Nasal cavity respiratory epithelium epithelial cell of viscerocranial mucosa (primary cell): ENCODE results near the gene PDCD7. TPM values are rescaled to one million over a fixed set of nuclear protein-coding genes. Genes with fewer than 3 reads are reported as not detected.

Experiments used
- total RNA-seq: library from RNA; depleted of rRNA; stranded (reverse); fragments of >200 nt; gene quantifications from 2 replicates; pipeline ENCODE4 v1.2.3, GENCODE V29; 2014

The PDCD7 gene, protein sequence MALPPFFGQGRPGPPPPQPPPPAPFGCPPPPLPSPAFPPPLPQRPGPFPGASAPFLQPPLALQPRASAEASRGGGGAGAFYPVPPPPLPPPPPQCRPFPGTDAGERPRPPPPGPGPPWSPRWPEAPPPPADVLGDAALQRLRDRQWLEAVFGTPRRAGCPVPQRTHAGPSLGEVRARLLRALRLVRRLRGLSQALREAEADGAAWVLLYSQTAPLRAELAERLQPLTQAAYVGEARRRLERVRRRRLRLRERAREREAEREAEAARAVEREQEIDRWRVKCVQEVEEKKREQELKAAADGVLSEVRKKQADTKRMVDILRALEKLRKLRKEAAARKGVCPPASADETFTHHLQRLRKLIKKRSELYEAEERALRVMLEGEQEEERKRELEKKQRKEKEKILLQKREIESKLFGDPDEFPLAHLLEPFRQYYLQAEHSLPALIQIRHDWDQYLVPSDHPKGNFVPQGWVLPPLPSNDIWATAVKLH
- 14.0 and 17.9 TPM in 2 replicates for total RNA-seq

DNA sequence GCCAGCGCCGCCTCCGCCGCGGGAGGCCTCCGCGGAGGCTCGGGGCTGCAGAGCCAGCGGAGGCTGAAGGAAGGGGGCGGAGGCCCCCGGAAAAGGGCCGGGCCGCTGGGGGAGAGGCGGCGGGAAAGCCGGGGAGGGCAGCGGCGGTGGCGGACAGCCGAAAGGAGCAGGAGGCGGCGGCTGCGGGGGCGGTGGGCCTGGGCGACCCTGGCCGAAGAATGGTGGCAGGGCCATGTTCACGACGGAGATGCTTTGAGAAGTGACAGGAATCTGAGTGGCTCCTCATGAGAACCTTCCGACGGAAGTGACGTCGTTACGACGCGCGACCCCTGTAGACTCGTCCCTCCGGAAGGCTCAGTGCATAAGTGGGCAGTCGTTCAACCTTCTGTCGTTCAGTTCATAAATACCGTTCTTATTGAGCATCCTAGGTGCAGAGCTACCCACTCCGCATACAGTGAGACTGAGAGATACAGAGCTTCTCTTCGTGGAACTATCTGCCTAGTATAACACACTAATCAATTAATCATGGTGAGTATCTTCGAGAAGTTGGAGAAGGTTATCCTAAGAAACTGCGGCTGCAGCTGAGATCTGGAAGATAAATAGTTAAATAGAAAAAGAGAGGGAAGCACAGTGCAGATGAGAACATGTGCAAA, at the start of gene PDCD7:
TSS of gene PDCD7 (minus strand) at position 261 of the 653 bp plus-strand sequence. CDS start at position 234, 27 bp downstream.

DNA sequence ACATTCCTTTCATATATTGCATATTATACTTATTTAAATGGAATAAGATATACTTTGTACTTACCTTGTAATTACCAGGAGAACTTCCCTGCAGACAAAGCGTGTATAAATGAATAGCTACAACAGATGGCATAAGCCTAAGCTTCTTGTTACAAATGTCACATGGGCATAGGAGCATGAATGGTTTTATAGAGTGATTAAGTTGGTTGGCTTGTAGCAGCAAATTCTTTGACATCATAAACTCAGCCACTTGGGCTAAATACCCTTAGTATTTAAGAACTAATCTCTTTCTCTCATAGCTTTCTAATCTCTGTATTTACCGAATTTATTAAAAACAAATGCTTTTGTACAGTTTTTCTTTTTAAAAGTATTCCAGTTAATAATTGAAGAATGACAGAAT, 18.5 kb downstream of the PDCD7 start, which contains the start of gene UBAP1L:
TSS of gene UBAP1L (minus strand) at position 115 of the 400 bp plus-strand sequence. CDS start 8,985 bp downstream, outside the sequence.

DNA sequence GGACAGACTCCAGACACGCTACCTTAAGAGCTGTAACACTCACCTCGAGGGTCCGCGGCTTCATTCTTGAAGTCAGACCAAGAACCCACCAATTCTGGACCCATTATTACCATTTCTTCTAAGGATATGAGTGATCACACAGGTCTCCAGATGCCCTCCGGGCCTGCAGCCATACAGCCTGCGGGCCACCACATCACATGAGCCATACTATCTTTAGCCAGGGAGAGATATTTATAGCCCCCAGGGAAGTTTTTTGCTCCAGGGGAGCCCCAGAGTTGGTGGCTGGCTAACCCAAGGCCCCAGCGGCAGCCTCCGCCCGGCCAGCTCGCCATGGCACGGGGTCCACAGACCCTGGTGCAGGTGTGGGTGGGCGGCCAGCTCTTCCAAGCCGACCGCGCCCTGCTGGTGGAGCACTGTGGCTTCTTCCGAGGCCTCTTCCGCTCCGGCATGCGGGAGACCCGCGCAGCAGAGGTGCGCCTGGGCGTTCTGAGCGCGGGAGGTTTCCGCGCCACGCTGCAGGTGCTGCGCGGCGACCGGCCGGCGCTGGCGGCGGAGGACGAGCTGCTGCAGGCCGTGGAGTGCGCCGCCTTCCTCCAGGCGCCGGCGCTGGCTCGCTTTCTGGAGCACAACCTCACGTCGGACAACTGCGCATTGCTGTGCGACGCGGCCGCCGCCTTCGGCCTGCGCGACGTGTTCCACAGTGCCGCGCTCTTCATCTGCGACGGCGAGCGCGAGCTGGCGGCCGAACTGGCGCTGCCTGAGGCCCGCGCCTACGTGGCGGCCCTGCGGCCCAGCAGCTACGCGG, 56.9 kb downstream of the PDCD7 start, which contains the start of gene KBTBD13:
TSS of gene KBTBD13 (plus strand) at position 261 of the 805 bp plus-strand sequence. CDS start at position 331, 70 bp downstream.

DNA sequence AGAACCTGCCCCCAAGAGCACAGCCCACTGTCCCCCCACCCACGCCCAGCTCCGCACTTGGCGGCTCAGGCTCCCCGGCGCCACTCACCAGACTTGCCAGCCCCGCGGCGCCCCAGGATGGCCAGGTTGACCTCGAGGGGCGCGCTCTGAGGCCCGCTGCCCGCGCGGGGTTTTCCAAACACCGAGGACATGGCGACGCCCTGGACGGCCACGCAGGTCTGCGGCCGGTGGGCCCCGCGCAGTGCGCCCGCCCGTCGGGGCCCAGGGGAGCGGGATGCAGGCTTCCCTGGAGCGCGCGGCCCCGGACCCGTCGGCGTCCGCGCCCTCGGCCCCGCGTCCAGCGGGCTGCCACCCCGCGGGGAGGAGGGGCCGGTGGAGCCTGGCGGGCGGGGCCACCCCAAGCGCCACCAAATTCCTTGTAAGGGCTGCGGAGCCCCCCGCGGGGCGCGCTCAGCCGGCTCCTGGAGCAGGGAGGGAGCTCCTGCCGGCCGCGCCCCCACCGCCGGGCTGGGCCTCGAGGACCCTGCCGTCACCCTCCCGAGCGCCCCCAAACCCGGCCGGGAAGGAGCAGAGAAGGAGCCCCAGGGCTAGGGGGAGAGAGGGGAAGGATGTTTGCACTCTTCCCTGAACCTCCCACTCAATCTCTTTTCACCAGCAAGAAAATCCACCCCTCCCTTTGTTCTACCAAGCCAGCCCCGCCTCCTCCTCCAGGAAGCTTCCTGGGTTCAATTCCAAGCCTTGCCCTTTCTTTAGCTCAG, 65.8 kb downstream of the PDCD7 start, which contains the start of gene RASL12:
TSS of gene RASL12 (minus strand) at position 347 of the 758 bp plus-strand sequence. CDS start at position 191, 156 bp downstream.

Other genes with a start within 250 kb of the PDCD7 start
- 0.68 and 2.8 TPM in 2 replicates for gene ANKDD1A, start 221.9 kb downstream of the PDCD7 start, total RNA-seq
- gene SPG21, start 143.9 kb downstream of the PDCD7 start, total RNA-seq: 78.9 and 117 TPM in 2 replicates
- 16.1 and 30.9 TPM in 2 replicates for gene MTFMT, start 104.2 kb downstream of the PDCD7 start, total RNA-seq
- gene SLC51B, start 88.4 kb downstream of the PDCD7 start, total RNA-seq: not detected in 2 replicates
- gene RASL12, start 65.8 kb downstream of the PDCD7 start, total RNA-seq: not detected in 2 replicates
- not detected in 2 replicates for gene KBTBD13, start 57.1 kb downstream of the PDCD7 start, total RNA-seq
- gene UBAP1L, start 18.6 kb downstream of the PDCD7 start, total RNA-seq: 0.34 and 2.5 TPM in 2 replicates
- gene CLPX, start 51.5 kb upstream of the PDCD7 start, total RNA-seq: 62.2 and 88.3 TPM in 2 replicates
- gene CILP, start 77.7 kb upstream of the PDCD7 start, total RNA-seq: under 0.01 and 0.07 TPM in 2 replicates
- gene PARP16, start 153.1 kb upstream of the PDCD7 start, total RNA-seq: 2.1 and 5.0 TPM in 2 replicates
- gene RNU5A-1, start 162.2 kb upstream of the PDCD7 start, total RNA-seq: not detected in 2 replicates
- not detected in 2 replicates for gene RNU5B-1, start 170.9 kb upstream of the PDCD7 start, total RNA-seq
- not detected in 2 replicates for gene IGDCC3, start 244.2 kb upstream of the PDCD7 start, total RNA-seq